H1 (cell line): ENCODE measurements around the gene KCTD3. TPM values are rescaled to one million over a fixed set of nuclear protein-coding genes. Genes with fewer than 3 reads are reported as not detected.

Experiments
- CTCF ChIA-PET: fragments of 300-600 bp; sonication (Branson Sonifier 250); formaldehyde crosslinking; loops from one replicate; lab custom pipeline; 2021; ENCODE audit not compliant: partially characterized antibody; lab: Charles Lee
- POLR2A ChIA-PET: fragments of 300-600 bp; sonication (Branson Sonifier 250); formaldehyde crosslinking; loops from one replicate; lab custom pipeline; 2021; ENCODE audit warnings: inconsistent platforms; ENCODE audit not compliant: partially characterized antibody; lab: Charles Lee
- DNase-seq, 2 experiments: peaks; one replicate each; pipeline versions ENCODE4 v3.0.0 to v3.0.0-alpha.2; 2010 to 2022; ENCODE audit warnings: low spot score in 2 of 2, low read depth in 1 of 2, mixed read lengths in 1 of 2
- FAIRE-seq: peaks from 2 replicates; lab custom pipeline; 2011; peaks lifted over from hg19 to GRCh38; lab: Jason Lieb, UNC
- H2AFZ ChIP-seq: 2 replicates; pipeline ENCODE4 v1.8.1; 2012; ENCODE audit warnings: low read length, inconsistent platforms
- H2AK5ac ChIP-seq: 2 replicates; pipeline ENCODE4 v1.6.1; 2013; ENCODE audit warnings: low read depth, low read length
- H2BK120ac ChIP-seq: replicated peaks from 2 replicates; pipeline ENCODE3; 2013; ENCODE audit warnings: low read depth, low read length, inconsistent platforms
- H2BK12ac ChIP-seq: 2 replicates; pipeline ENCODE4 v1.6.1; 2013; ENCODE audit warnings: low read depth, low read length
- H2BK15ac ChIP-seq: 2 replicates; pipeline ENCODE4 v1.6.1; 2013; ENCODE audit warnings: low read length
- H2BK20ac ChIP-seq: 2 replicates; pipeline ENCODE4 v1.6.1; 2013; ENCODE audit warnings: low read length
- H2BK5ac ChIP-seq: 2 replicates; pipeline ENCODE4 v1.6.1; 2013; ENCODE audit warnings: low read depth, low read length
- H3K14ac ChIP-seq: 2 replicates; pipeline ENCODE4 v1.6.1; 2013; ENCODE audit warnings: inconsistent platforms; ENCODE audit not compliant: insufficient read length
- H3K18ac ChIP-seq: 2 replicates; pipeline ENCODE4 v1.6.1; 2013; ENCODE audit warnings: low read length; ENCODE audit errors: extremely low read depth
- H3K23ac ChIP-seq: 2 replicates; pipeline ENCODE4 v1.6.1; 2013; ENCODE audit warnings: inconsistent platforms; ENCODE audit not compliant: insufficient read length
- H3K23me2 ChIP-seq: 2 replicates; pipeline ENCODE4 v1.6.1; 2013; ENCODE audit warnings: low read depth, low read length
- H3K27ac ChIP-seq: 2 replicates; pipeline ENCODE4 v1.6.1; 2011; ENCODE audit warnings: low read depth, low read length, inconsistent platforms
- H3K27me3 ChIP-seq, 4 experiments: replicated peaks in 1 of 4; 1 replicate in 1 of 4; 2 replicates in 3 of 4; pipeline versions ENCODE4 v1.6.1 to v1.8.1; 2011 to 2013; ENCODE audit warnings: low read length in 3 of 4, mild to moderate bottlenecking in 3 of 4, inconsistent platforms in 2 of 4, mixed read lengths in 2 of 4, moderate library complexity in 1 of 4; ENCODE audit not compliant: control insufficient read depth in 3 of 4, insufficient read depth in 3 of 4; ENCODE audit errors: extremely low read depth in 1 of 4
- H3K36me3 ChIP-seq, 4 experiments: 2 replicates each; pipeline versions ENCODE4 v1.6.1 to v1.8.1; 2011 to 2013; ENCODE audit warnings: mild to moderate bottlenecking in 4 of 4, low read length in 3 of 4, moderate library complexity in 2 of 4, control low read depth in 1 of 4, inconsistent platforms in 1 of 4; ENCODE audit not compliant: insufficient read depth in 4 of 4, control insufficient read depth in 2 of 4
- H3K4ac ChIP-seq: replicated peaks from 2 replicates; pipeline ENCODE3; 2013; ENCODE audit warnings: low read length, low read depth, mixed read lengths, inconsistent platforms; ENCODE audit not compliant: insufficient read length
- H3K4me1 ChIP-seq, 4 experiments: replicated peaks in 1 of 4; 1 replicate in 1 of 4; 2 replicates in 3 of 4; pipeline versions ENCODE4 v1.6.1 to v1.8.1; 2011 to 2013; ENCODE audit warnings: low read length in 3 of 4, inconsistent platforms in 2 of 4, mixed read lengths in 1 of 4; ENCODE audit not compliant: insufficient read depth in 4 of 4, control insufficient read depth in 3 of 4
- H3K4me2 ChIP-seq, 2 experiments: 2 replicates each; pipeline versions ENCODE4 v1.6.1 to v1.8.1; 2011 to 2013; ENCODE audit warnings: low read depth in 2 of 2, low read length in 2 of 2, control low read depth in 1 of 2, inconsistent platforms in 1 of 2, mild to moderate bottlenecking in 1 of 2; ENCODE audit not compliant: insufficient read depth in 1 of 2
- H3K4me3 ChIP-seq, 4 experiments: fragments of 200-600, 300-600 bp in 1 of 4; sonication (generic), shearing (Covaris generic), sonication (Bioruptor Twin) in 1 of 4; 2 replicates each; pipeline versions ENCODE4 v1.5.1 to v1.8.1; 2011 to 2016; ENCODE audit warnings: low read length in 4 of 4, low read depth in 3 of 4, control low read depth in 2 of 4, inconsistent platforms in 2 of 4, mild to moderate bottlenecking in 2 of 4, mixed read lengths in 1 of 4, moderate library complexity in 1 of 4; ENCODE audit not compliant: insufficient read depth in 2 of 4; ENCODE audit errors: extremely low read depth in 1 of 4
- H3K56ac ChIP-seq: replicated peaks from 2 replicates; pipeline ENCODE3; 2013; ENCODE audit warnings: low read depth, mild to moderate bottlenecking, mixed read lengths, low read length, inconsistent platforms; ENCODE audit not compliant: insufficient read length
- H3K79me1 ChIP-seq: 2 replicates; pipeline ENCODE4 v1.6.1; 2013; ENCODE audit warnings: low read depth, low read length, control low read depth
- H3K79me2 ChIP-seq, 2 experiments: 2 replicates each; pipeline versions ENCODE4 v1.6.1 to v1.8.1; 2012 to 2013; ENCODE audit warnings: low read length in 2 of 2, mild to moderate bottlenecking in 2 of 2, inconsistent platforms in 1 of 2; ENCODE audit not compliant: insufficient read depth in 2 of 2, control insufficient read depth in 1 of 2
- H3K9ac ChIP-seq, 4 experiments: replicated peaks in 1 of 4; 1 replicate in 1 of 4; 2 replicates in 3 of 4; pipeline versions ENCODE4 v1.6.1 to v1.8.1; 2011 to 2013; ENCODE audit warnings: low read depth in 3 of 4, low read length in 3 of 4, control low read depth in 2 of 4, mild to moderate bottlenecking in 2 of 4, moderate library complexity in 2 of 4, inconsistent platforms in 1 of 4; ENCODE audit errors: extremely low read depth in 1 of 4
- H3K9me3 ChIP-seq, 2 experiments: 2 replicates each; pipeline versions ENCODE4 v1.6.1 to v1.8.1; 2012 to 2013; ENCODE audit warnings: mild to moderate bottlenecking in 2 of 2, moderate library complexity in 2 of 2, control low read depth in 1 of 2, inconsistent platforms in 1 of 2, low read depth in 1 of 2, low read length in 1 of 2, mixed read lengths in 1 of 2; ENCODE audit not compliant: insufficient read depth in 2 of 2
- H4K20me1 ChIP-seq, 2 experiments: replicated peaks in 1 of 2; 2 replicates each; pipeline versions ENCODE3 to v1.8.1; 2011 to 2013; ENCODE audit warnings: inconsistent platforms in 2 of 2, low read length in 2 of 2, mild to moderate bottlenecking in 1 of 2; ENCODE audit not compliant: insufficient read depth in 2 of 2, control insufficient read depth in 1 of 2
- H4K5ac ChIP-seq: 2 replicates; pipeline ENCODE4 v1.6.1; 2013; ENCODE audit warnings: low read length, low read depth, mixed read lengths, inconsistent platforms; ENCODE audit not compliant: insufficient read length
- H4K8ac ChIP-seq: 2 replicates; pipeline ENCODE4 v1.8.0; 2013; ENCODE audit warnings: mild to moderate bottlenecking, moderate library complexity, low read length, inconsistent platforms; ENCODE audit not compliant: insufficient read depth; ENCODE audit errors: extremely low read depth
- H4K91ac ChIP-seq: replicated peaks from 2 replicates; pipeline ENCODE3; 2013; ENCODE audit warnings: low read length, mixed read lengths, inconsistent platforms; ENCODE audit not compliant: insufficient read length
- ATF3 ChIP-seq: IDR thresholded peaks from 2 replicates; pipeline ENCODE4 v1.6.1; 2011; ENCODE audit warnings: low read depth, mild to moderate bottlenecking, low read length; ENCODE audit not compliant: insufficient read depth
- SAP30 ChIP-seq: fragments of 300-600 bp; sonication (generic); IDR thresholded peaks from 2 replicates; pipeline ENCODE4 v1.7.1; 2012; ENCODE audit warnings: low read length, moderate library complexity, mild to moderate bottlenecking, inconsistent platforms; ENCODE audit not compliant: insufficient read depth, insufficient replicate concordance
- TEAD4 ChIP-seq: IDR thresholded peaks from 2 replicates; pipeline ENCODE4 v1.6.1; 2012; ENCODE audit warnings: low read depth, low read length, inconsistent platforms, mixed read lengths
- WGBS, 2 experiments: shearing (Covaris generic) in 1 of 2; methylation state at CpG; one replicate each; pipeline versions ENCODE4 v1.1.6 to v1.1.7; 2013 to 2015; ENCODE audit warnings: low lambda C conversion rate in 2 of 2, mixed read lengths in 2 of 2, inconsistent platforms in 1 of 2, low coverage in 1 of 2, missing lambda C conversion rate in 1 of 2; ENCODE audit not compliant: insufficient replicate concordance in 2 of 2, insufficient coverage in 1 of 2, insufficient read length in 1 of 2; ENCODE audit errors: extremely low coverage in 1 of 2, missing lambda C conversion rate in 1 of 2; 5-methylcytosine and 5-hydroxymethylcytosine counted together
- polyA plus RNA-seq, 7 experiments: library from polyadenylated mRNA; depleted of rRNA in 3 of 7; stranded (reverse) in 5 of 7; unstranded in 2 of 7; fragments of >200 nt in 5 of 7; fragments of 200-250 nt in 2 of 7; gene quantifications; 1 replicate in 5 of 7; 2 replicates in 1 of 7; 4 replicates in 1 of 7; pipeline versions ENCODE4 v1.2.1 to v1.2.3, GENCODE V29; 2011 to 2013; ENCODE audit warnings: missing spikeins in 2 of 7, mixed read lengths in 2 of 7
- total RNA-seq: library from RNA; stranded (reverse); fragmentation: NEBNext Ultra II Directional; extraction: Animal tissue kit (Norgen Biotek cat#: 25700); gene quantifications from 2 replicates; pipeline ENCODE4 v1.2.1, GENCODE V29; 2021

Gene KCTD3
- total and polyA plus RNA-seq, 2 of the 8 experiments (the other 6 are each of a cell fraction or from before 2014, with no cell fraction given), result 43.0 to 55.6 TPM

- no peak overlapping the region for H2BK15ac ChIP-seq
- FAIRE-seq, result no peak
These were observed 11.6 kb upstream of the KCTD3 start for GRCh38 chr1:215555531-215555930.

More at GRCh38 chr1:215555531-215555930, 11.6 kb upstream of the KCTD3 start:
- Histone ChIP-seq H2BK12ac (no peak overlapping the region), H3K4me1 (no peaks in the 10 kb centered on the region), H2AK5ac (no peak overlapping the region), H3K4me2 (no peak overlapping the region), H4K20me1 (no peaks in the 10 kb centered on the region), H2BK5ac (no peak overlapping the region), H3K27me3 (no peaks in the 10 kb centered on the region), H2AFZ (no peak overlapping the region), H4K8ac (no peak overlapping the region), H3K27ac (no peak overlapping the region), H2BK120ac (no peak overlapping the region), H3K23ac (no peak overlapping the region), H3K9me3 (no peaks in the 10 kb centered on the region), H3K36me3 (no peaks in the 10 kb centered on the region), H3K23me2 (no peaks in the 10 kb centered on the region), H3K79me2 (no peaks in the 10 kb centered on the region), H3K4me3 (no peak overlapping the region), H3K14ac (no peak overlapping the region), H3K9ac (no peak overlapping the region), H2BK20ac (no peak overlapping the region), H4K5ac (no peak overlapping the region), H3K79me1 (no peaks in the 10 kb centered on the region), H4K91ac (no peak overlapping the region), H3K4ac (no peak overlapping the region), H3K18ac (no peak overlapping the region), H3K56ac (no peak overlapping the region)
- CTCF ChIA-PET, result no interaction called here
- DNase-seq, result no peak
- POLR2A ChIA-PET, result no interaction called here
- WGBS, 2 experiments, result 63% methylated on average over 1 of the region's 1 CpG; no CpG with 5 or more reads in 1 of the 2 experiments
- TF ChIP-seq ATF3 (no peak), TEAD4 (no peak), SAP30 (no peak)
